Psoas muscle (tissue), 8 donors: ENCODE data around the gene KEL. TPM values are rescaled to one million over a fixed set of nuclear protein-coding genes. Genes with fewer than 3 reads are reported as not detected.

ENCODE experiments used
- ATAC-seq, 4 donors: fragments of 200-7000 bp; cut with Tn5 transposase; one replicate each; pipeline ENCODE4 v1.9.1; 2020; ENCODE audit warnings: moderate library complexity in 3 of 4, mild to moderate bottlenecking in 2 of 4
- DNase-seq, 2 donors: peaks; one replicate each; pipeline ENCODE4 v3.0.0-alpha.2; 2020
- H3K27ac ChIP-seq: fragments of 200-600 bp; one replicate; pipeline ENCODE4 v1.8.0; 2022
- H3K27me3 ChIP-seq, 3 donors: fragments of 200-600 bp in 1 of 3; one replicate each; pipeline versions ENCODE4 v1.6.1 to v1.8.0; 2013 to 2022; ENCODE audit warnings: low read length in 2 of 3, mild to moderate bottlenecking in 2 of 3, moderate library complexity in 1 of 3; ENCODE audit not compliant: insufficient read depth in 3 of 3
- H3K36me3 ChIP-seq, 2 donors: fragments of 200-600 bp in 1 of 2; one replicate each; pipeline versions ENCODE4 v1.6.1 to v1.8.0; 2013 to 2022; ENCODE audit warnings: low read depth in 1 of 2, mild to moderate bottlenecking in 1 of 2, moderate library complexity in 1 of 2; ENCODE audit not compliant: insufficient read depth in 1 of 2
- H3K4me1 ChIP-seq: fragments of 200-600 bp; one replicate; pipeline ENCODE4 v1.8.0; 2022
- H3K4me3 ChIP-seq: fragments of 200-600 bp; one replicate; pipeline ENCODE4 v1.8.0; 2022; ENCODE audit warnings: mild to moderate bottlenecking
- H3K9me3 ChIP-seq: fragments of 200-600 bp; one replicate; pipeline ENCODE4 v1.8.0; 2022
- CTCF ChIP-seq: fragments of 200-600 bp; IDR thresholded peaks from one replicate; pipeline ENCODE4 v1.8.0; 2022; ENCODE audit warnings: antibody characterized with exemption
- WGBS, 3 donors: extraction: QIAGEN DNeasy Blood & Tissue Kit; methylation state at CpG; one replicate each; pipeline versions ENCODE4 v1.1.6 to v1.1.7; 2013; 5-methylcytosine and 5-hydroxymethylcytosine counted together
- intact Hi-C, 2 donors: fragments of 100-400 bp; cut with DNase I; formaldehyde crosslinking; loops; one replicate each; pipeline versions ENCODE4 v1.11.0 to v1.14.2; 2022
- polyA plus RNA-seq, 3 donors: library from polyadenylated mRNA; stranded (reverse); fragments of 200-250 nt; gene quantifications; one replicate each; pipeline ENCODE4 v1.2.3, GENCODE V29; 2013
- total RNA-seq, 4 donors: library from RNA; stranded (reverse); fragmentation: NEBNext Ultra II Directional in 2 of 4; extraction: Animal tissue kit (Norgen Biotek cat#: 25700) in 2 of 4; gene quantifications; one replicate each; pipeline versions ENCODE4 v1.2.1 to v1.2.4, GENCODE V29; 2021 to 2023
- donor health status: healthy with polysubstance abuse.
- donor health status: DM: no; HTN: no; CAD: no; lungs with moderate emphysema.
- donor health status: Bipolar disorder and iron deficiency.
- donor health status: healthy.
- donor health status: DM: yes; HTN: yes; CAD: no.
- donor health status: DM: no; HTN: no; CAD: no.
- donor health status: DM: no; HTN: no; CAD: no.
- donor health status: DM: yes; HTN: yes; CAD: no.

KEL gene
- total and polyA plus RNA-seq, 7 donors: 0.01 to 0.69 (median 0.30) TPM; not detected in 2

- no peak for TF ChIP-seq CTCF
- Histone ChIP-seq H3K27me3 (peaks cover 0 to 3% (median 0%) of the 10 kb centered on the region in 3 donors), H3K36me3 (no peaks in the 10 kb centered on the region), H3K4me1 (no peaks in the 10 kb centered on the region), H3K4me3 (no peak overlapping the region), H3K27ac (no peak overlapping the region), H3K9me3 (no peaks in the 10 kb centered on the region)
- DNase-seq (no peak), ATAC-seq (no peak)
- intact Hi-C loops: no loop called here
These were observed 58.0 kb downstream of the KEL start for GRCh38 chr7:142904128-142904527.

DNA sequence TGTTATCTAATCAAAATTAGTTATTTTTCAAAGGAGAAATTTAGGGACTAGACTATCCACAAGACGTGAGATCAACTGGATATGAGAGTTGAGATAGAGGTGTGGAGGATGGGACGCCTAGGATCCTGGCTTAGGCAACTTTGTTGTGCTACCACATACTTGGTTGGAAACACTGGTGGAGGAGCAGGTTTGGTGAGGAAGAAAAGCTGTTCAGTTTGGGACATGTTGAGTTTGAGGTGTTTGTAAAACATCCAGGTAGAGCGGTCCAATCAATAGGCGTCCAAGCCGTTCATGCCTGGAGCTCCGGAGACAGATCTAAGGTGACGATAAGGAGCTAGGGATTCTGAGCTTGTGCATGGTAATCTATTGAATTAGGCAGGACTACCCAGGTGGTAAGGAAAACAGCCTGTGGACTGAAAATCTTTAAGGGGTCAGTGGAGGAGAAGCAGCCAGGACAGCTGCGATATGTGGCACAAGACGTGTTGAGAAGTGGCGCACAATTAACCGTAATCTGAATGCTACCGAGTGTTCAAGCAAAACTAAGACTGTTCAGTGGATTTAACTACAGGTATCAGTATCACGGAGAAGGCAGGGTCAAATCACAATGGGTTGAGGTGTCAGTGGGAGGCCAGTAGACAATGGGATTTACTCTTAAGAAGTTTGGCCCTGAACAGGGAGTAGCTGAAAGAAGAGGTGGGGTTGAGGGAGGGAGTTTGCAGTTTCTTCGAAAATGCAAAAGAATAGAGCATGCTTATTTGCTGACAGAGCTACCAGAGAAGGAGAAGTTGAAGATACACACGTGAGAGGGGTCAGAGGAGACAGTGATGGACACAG is 60.5 kb downstream of the KEL start:
- no peaks in the 10 kb centered on the region for H3K4me1 ChIP-seq
- ATAC-seq (no peak), DNase-seq (no peak)
- no peak for TF ChIP-seq CTCF
- H3K27me3 ChIP-seq: peaks cover 0 to 9% (median 1%) of the 10 kb centered on the region in 3 donors
- no peak overlapping the region for H3K4me3 ChIP-seq
- no peaks in the 10 kb centered on the region for H3K9me3 ChIP-seq
- H3K36me3 ChIP-seq: no peaks in the 10 kb centered on the region
- intact Hi-C loops: no loop called here
- 80% methylated on average over 15 of the region's 15 CpGs for WGBS, 3 donors
- no peak overlapping the region for H3K27ac ChIP-seq

DNA sequence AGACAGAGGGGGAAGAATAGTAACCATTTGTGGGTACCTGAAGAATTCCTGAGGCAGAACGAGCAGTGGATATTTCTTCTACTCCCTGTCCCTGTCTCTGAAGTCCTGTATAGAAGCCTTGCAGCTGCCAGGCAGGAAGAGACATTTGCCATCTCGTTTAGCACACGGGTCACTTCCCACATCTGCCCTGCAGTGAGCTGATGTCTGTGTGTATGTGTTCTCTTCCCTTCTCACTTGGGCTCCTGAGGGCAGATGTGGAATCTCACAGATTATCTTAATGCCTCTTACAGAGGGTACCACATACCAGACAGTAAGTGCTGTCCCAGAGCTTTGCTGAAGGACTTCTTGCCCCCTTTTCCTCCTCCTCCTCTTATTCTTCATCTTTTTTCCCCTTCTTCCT is 62.5 kb downstream of the KEL start:
- 18 to 28% (median 25%) methylated on average over 3 of the region's 3 CpGs for WGBS, 3 donors
- ATAC-seq (no peak), DNase-seq (no peak)
- Histone ChIP-seq H3K4me3 (no peak overlapping the region), H3K27ac (no peak overlapping the region), H3K4me1 (no peaks in the 10 kb centered on the region), H3K9me3 (no peaks in the 10 kb centered on the region), H3K36me3 (no peaks in the 10 kb centered on the region), H3K27me3 (peaks cover 0 to 9% (median 1%) of the 10 kb centered on the region in 3 donors)
- TF ChIP-seq CTCF: no peak
- intact Hi-C loops: no loop called here

DNA sequence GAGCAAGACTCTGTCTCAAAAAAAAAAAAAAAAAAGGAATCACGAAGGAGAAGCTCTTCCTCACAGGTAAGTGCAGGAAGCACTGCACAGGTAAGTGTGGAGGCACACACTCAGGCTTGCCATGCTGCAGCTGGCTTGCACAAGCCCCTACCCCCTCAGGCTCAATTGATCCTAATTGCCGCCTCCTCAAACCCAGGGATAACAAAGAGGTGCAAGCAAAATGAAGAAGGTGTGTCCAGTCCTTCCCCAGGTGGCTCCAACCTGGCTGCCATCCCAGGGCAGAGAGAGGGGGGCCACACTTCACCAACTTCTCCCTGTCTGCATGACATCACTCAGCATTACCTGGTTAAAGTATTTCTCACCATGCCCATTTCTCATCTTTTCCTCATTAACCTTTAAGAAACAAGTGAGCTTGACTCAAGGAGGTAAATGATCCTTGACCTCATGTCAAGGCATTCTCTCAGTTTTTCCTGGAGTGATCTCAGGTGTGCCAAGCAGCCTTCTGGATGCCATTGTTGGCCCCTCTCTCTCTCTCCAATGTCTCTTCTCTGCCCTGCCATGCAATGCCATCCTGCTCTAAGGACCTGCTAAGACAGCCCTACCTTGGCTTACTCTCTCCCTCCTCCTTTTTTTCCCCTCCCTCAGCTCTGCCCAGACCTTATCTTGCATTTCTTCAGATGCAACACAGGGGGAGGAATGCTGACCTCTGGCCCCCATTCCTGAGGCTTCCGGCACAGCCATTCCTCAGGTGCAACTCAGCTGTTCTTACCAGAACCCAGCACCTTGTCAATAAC is 63.6 kb downstream of the KEL start:
- ATAC-seq (no peak), DNase-seq (no peak)
- WGBS, 3 donors: 63 to 69% (median 66%) methylated on average over 3 of the region's 3 CpGs
- Histone ChIP-seq H3K36me3 (no peaks in the 10 kb centered on the region), H3K9me3 (no peaks in the 10 kb centered on the region), H3K4me1 (no peaks in the 10 kb centered on the region), H3K27me3 (peaks cover 0 to 9% (median 1%) of the 10 kb centered on the region in 3 donors), H3K27ac (no peak overlapping the region), H3K4me3 (no peak overlapping the region)
- intact Hi-C loops: no loop called here
- TF ChIP-seq CTCF: no peak
